ENCODE data around the gene CACNB4. TPM values are rescaled to one million over a fixed set of nuclear protein-coding genes. Genes with fewer than 3 reads are reported as not detected.

Gene CACNB4
- total and polyA plus RNA-seq, 8 donors = 0.34 to 1.3 (median 0.70) TPM

DNA sequence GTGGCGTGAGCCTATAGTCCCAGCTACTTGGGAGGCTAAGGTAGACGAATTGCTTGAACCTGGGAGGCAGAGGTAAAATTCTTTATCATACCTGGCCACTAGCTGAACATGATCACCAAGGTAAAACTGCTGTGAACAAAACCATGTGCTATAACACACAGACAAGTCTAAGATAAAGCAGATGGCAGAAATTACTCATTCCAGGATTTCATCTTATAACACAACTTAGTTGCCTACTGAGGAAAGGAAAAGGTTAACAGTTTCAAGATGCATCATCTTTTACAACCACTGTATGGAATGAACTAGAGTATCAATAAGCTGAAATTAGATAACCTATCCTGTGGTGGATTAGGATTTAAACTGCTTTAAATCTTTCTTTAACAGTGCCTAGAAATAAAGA, 278.9 kb downstream of the CACNB4 start:
- intact Hi-C loops (cut with DNase I) = no loop called here
- ATAC-seq = no peak
- 67% methylated on average over 2 of the region's 2 CpGs for WGBS, 2 donors
- Histone ChIP-seq H3K4me3 (no peak overlapping the region), H3K36me3 (no peaks in the 10 kb centered on the region), H3K27me3 (no peaks in the 10 kb centered on the region), H3K4me1 (peaks cover 3 to 11% (median 9%) of the 10 kb centered on the region in 3 donors), H3K27ac (no peak overlapping the region), H3K9me3 (no peaks in the 10 kb centered on the region)
- no peak for FAIRE-seq
- TF ChIP-seq, protein P1, sequence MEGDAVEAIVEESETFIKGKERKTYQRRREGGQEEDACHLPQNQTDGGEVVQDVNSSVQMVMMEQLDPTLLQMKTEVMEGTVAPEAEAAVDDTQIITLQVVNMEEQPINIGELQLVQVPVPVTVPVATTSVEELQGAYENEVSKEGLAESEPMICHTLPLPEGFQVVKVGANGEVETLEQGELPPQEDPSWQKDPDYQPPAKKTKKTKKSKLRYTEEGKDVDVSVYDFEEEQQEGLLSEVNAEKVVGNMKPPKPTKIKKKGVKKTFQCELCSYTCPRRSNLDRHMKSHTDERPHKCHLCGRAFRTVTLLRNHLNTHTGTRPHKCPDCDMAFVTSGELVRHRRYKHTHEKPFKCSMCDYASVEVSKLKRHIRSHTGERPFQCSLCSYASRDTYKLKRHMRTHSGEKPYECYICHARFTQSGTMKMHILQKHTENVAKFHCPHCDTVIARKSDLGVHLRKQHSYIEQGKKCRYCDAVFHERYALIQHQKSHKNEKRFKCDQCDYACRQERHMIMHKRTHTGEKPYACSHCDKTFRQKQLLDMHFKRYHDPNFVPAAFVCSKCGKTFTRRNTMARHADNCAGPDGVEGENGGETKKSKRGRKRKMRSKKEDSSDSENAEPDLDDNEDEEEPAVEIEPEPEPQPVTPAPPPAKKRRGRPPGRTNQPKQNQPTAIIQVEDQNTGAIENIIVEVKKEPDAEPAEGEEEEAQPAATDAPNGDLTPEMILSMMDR (IDR thresholded peaks at IDR 0.05) = no peak
- DNase-seq = no peak

DNA sequence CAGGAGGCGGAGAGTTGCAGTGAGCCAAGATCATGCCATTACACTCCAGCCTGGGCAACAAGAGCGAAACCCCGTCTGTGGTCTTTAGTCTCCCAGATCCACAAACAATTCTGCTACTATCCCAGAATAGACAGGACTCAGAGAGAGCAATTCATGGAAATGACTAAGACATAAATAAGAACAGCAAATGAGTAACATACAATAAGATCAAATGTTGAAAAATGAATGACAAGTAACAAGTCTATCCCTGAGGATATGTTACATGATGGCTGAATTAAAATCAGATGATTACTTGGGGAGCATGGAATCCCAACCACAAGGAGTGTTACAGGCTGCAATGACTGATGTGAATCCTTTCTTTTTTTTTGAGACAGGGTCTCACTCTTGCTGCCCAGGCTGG, 280.9 kb downstream of the CACNB4 start:
- ATAC-seq (no peak), DNase-seq (no peak), FAIRE-seq (no peak)
- H3K36me3 ChIP-seq = peaks cover 0 to 5% (median 0%) of the 10 kb centered on the region in 3 donors
- TF ChIP-seq, protein P1 (IDR thresholded peaks at IDR 0.05) = no peak
- peaks cover 0 to 6% (median 5%) of the 10 kb centered on the region in 3 donors for H3K4me1 ChIP-seq
- no peaks in the 10 kb centered on the region for H3K9me3 ChIP-seq
- H3K27me3 ChIP-seq = no peaks in the 10 kb centered on the region
- intact Hi-C loops (cut with DNase I) = no loop called here
- WGBS, 2 donors = 97% methylated on average over 3 of the region's 3 CpGs
- H3K4me3 ChIP-seq = no peak overlapping the region
- H3K27ac ChIP-seq = no peak overlapping the region

DNA sequence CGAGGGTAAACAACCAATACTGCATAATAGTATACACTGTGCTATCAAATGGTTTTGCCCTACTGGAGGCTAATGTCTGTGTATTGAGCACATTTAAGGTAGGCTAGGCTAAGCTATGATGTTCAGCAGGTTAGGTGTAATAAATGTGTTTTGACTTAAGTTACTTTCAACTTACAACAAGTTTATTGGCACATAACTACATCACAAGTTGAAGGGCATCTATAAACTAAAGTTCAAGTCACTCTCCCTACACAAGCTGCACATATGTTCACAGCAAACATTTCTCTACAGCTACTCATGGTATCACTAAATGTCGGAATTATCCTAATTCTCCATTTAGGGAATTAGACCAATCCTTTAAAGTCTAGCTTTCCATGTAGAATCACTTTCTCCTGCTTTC, 282.0 kb downstream of the CACNB4 start:
- H3K4me1 ChIP-seq = peaks cover 0 to 4% (median 4%) of the 10 kb centered on the region in 3 donors
- no peak for DNase-seq
- no peak for FAIRE-seq

DNA sequence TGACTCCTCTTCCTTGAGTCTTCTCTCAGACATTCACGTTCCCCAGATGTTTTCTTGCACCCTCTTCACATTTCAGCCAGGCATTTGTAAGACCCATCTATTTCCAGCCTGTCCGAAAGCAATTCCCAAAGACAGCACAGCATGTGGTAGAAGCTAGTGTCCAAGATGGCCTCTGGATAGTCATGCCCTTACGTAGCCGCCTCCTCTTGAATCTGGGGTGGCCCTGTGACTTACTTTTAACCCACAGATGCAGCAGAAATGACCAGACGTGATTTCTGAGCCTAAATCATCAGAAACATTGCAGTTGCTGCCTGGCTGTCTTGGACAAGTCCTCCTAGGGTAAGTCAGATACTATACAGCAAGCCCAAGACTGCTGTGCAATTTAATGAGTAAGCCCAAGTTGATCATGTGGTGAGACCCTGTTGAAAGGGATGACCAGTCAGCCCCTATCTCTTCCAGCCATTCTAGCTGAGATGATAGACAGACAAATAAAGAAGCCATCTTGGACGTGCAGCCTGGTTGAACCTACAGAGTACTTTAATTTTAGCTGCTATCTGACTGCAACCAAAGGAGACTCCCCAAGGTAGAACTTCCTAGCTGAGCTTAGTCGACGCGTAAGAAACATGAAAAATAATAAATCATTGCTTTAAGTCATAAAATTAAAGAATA, 282.9 kb downstream of the CACNB4 start:
- intact Hi-C loops (cut with DNase I) = no loop called here
- TF ChIP-seq, protein P1 (IDR thresholded peaks at IDR 0.05) = no peak
- WGBS, 2 donors = 93 to 97% methylated on average over 9 of the region's 9 CpGs
- Histone ChIP-seq H3K36me3 (peaks cover 0 to 13% (median 4%) of the 10 kb centered on the region in 3 donors), H3K4me3 (no peak overlapping the region), H3K9me3 (no peaks in the 10 kb centered on the region), H3K27ac (no peak overlapping the region), H3K4me1 (peaks cover 0 to 4% (median 1%) of the 10 kb centered on the region in 3 donors), H3K27me3 (no peaks in the 10 kb centered on the region)
- no peak for DNase-seq
- FAIRE-seq = no peak
- no peak for ATAC-seq

More for the DNA sequence above, 282.0 kb downstream of the CACNB4 start:
- intact Hi-C loops (cut with DNase I) = no loop called here
- Histone ChIP-seq H3K27ac (no peak overlapping the region), H3K9me3 (no peaks in the 10 kb centered on the region), H3K4me3 (no peak overlapping the region), H3K36me3 (peaks cover 0 to 13% (median 0%) of the 10 kb centered on the region in 3 donors), H3K27me3 (no peaks in the 10 kb centered on the region)
- WGBS, 2 donors = 88 to 89% methylated on average over 2 of the region's 2 CpGs
- TF ChIP-seq, protein P1 (IDR thresholded peaks at IDR 0.05) = no peak
- ATAC-seq = no peak

DNA sequence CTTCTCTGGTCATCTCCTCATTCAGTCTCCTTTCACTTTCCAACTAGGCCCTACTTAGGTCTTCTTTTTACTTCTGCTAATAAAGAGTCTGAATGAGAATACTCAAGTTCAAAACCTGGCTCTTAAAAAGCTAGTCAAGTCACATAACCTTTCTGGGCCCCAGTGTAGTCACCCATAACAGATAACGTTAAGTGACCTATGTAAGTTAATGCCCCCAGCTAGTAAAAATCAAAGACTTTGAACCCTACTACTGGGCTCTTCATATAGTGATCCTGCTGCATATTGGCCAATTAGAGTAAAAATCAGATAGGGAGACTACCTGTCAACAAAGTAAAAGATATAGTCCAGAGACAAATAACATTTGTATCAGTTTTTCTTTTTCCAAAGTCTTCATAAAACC, 288.4 kb downstream of the CACNB4 start:
- Histone ChIP-seq H3K9me3 (no peaks in the 10 kb centered on the region), H3K36me3 (peaks cover 0 to 16% (median 4%) of the 10 kb centered on the region in 3 donors), H3K27ac (no peak overlapping the region), H3K27me3 (no peaks in the 10 kb centered on the region), H3K4me3 (no peak overlapping the region), H3K4me1 (no peaks in the 10 kb centered on the region)
- intact Hi-C loops (cut with DNase I) = no loop called here
- WGBS, 2 donors = 92 to 97% methylated on average over 1 of the region's 1 CpG
- no peak for ATAC-seq
- TF ChIP-seq, protein P1 (IDR thresholded peaks at IDR 0.05) = no peak
- DNase-seq = no peak
- no peak for FAIRE-seq

Data from pancreas (tissue), 10 donors.